ENCODE results near the gene IL12RB1. TPM values are rescaled to one million over a fixed set of nuclear protein-coding genes. Genes with fewer than 3 reads are reported as not detected.

The IL12RB1 gene
- total RNA-seq, 1 donor from 2014 or later: not detected

- peak overlapping the region; percentile 57 for H3K4me3 ChIP-seq (ENCODE audit: low read depth, low read length)
- TF ChIP-seq, protein P1, sequence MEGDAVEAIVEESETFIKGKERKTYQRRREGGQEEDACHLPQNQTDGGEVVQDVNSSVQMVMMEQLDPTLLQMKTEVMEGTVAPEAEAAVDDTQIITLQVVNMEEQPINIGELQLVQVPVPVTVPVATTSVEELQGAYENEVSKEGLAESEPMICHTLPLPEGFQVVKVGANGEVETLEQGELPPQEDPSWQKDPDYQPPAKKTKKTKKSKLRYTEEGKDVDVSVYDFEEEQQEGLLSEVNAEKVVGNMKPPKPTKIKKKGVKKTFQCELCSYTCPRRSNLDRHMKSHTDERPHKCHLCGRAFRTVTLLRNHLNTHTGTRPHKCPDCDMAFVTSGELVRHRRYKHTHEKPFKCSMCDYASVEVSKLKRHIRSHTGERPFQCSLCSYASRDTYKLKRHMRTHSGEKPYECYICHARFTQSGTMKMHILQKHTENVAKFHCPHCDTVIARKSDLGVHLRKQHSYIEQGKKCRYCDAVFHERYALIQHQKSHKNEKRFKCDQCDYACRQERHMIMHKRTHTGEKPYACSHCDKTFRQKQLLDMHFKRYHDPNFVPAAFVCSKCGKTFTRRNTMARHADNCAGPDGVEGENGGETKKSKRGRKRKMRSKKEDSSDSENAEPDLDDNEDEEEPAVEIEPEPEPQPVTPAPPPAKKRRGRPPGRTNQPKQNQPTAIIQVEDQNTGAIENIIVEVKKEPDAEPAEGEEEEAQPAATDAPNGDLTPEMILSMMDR (conservative IDR thresholded peaks at IDR 0.05; ENCODE audit: low read depth, low read length): no peak
- no peak for DNase-seq (ENCODE audit: low read depth)
Observed at GRCh38 chr19:18104793-18105131, 18.0 kb upstream of the IL12RB1 start.

GRCh38 chr19:18102916-18103542, 16.3 kb upstream of the IL12RB1 start:
- TF ChIP-seq, protein P1 (conservative IDR thresholded peaks at IDR 0.05; ENCODE audit: low read depth, low read length): no peak
- H3K4me3 ChIP-seq (ENCODE audit: low read depth, low read length): no peak overlapping the region
- no peak for DNase-seq (ENCODE audit: low read depth)

GRCh38 chr19:18101268-18101667, 14.5 kb upstream of the IL12RB1 start:
- H3K4me3 ChIP-seq (ENCODE audit: low read depth, low read length): no peak overlapping the region
- TF ChIP-seq, protein P1 (conservative IDR thresholded peaks at IDR 0.05; ENCODE audit: low read depth, low read length): no peak
- DNase-seq (ENCODE audit: low read depth): no peak

- TF ChIP-seq, protein P1 (conservative IDR thresholded peaks at IDR 0.05; ENCODE audit: low read depth, low read length): no peak
- no peak overlapping the region for H3K4me3 ChIP-seq (ENCODE audit: low read depth, low read length)
- no peak for DNase-seq (ENCODE audit: low read depth)
Observed at GRCh38 chr19:18100710-18101109, 14.0 kb upstream of the IL12RB1 start.

- DNase-seq (ENCODE audit: low read depth): no peak
- no peak overlapping the region for H3K4me3 ChIP-seq (ENCODE audit: low read depth, low read length)
- TF ChIP-seq, protein P1 (conservative IDR thresholded peaks at IDR 0.05; ENCODE audit: low read depth, low read length): no peak
Observed at GRCh38 chr19:18099623-18099995, 12.9 kb upstream of the IL12RB1 start.

DNA sequence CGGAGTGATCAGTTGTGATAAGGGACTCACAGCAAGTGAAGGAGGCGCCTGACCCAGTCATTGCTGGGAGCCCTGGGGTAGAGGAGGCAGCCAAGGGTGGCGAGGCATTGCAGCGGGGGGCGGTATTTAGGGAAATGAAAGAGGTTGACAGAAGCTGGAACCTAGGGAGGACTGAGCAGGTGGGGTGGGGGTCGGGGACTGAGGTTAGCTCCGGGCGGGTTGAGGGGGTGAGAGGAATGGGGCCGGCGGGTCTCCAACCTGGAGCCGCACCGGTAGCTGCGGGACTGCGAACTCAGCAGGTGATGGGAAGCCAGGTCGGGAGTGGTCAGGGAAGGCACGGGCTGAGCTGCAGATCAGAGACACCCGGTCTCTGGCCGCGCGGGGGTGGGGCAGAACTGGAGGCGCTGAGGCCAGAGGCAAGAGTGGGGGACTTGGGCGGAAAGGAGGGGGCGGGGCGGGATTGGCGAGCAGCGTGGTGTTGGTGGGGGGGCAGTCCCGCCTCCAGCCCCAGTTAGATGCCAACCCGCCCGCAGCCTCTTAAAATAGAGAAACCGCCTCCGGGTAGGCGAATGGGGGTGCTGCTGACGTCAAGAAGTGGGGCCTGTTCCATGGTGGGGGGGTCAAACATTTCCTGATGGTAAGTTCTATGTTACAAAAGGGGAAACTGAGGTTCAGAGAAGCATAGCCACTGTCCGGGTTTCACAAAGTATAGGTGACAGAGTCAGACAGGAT, 12.3 kb upstream of the IL12RB1 start:
- H3K4me3 ChIP-seq (ENCODE audit: low read depth, low read length): peak overlapping the region; percentile 63
- TF ChIP-seq, protein P1 (conservative IDR thresholded peaks at IDR 0.05; ENCODE audit: low read depth, low read length): no peak
- DNase-seq (ENCODE audit: low read depth): no peak

Measured in epithelial cell of proximal tubule (primary cell).